AG08396 (cell line): ENCODE results near the gene PTX4.

ENCODE experiments used
- DNase-seq: peaks from one replicate; pipeline ENCODE4 v3.0.0; 2012; ENCODE audit warnings: low spot score, mixed read lengths

PTX4 gene

DNA sequence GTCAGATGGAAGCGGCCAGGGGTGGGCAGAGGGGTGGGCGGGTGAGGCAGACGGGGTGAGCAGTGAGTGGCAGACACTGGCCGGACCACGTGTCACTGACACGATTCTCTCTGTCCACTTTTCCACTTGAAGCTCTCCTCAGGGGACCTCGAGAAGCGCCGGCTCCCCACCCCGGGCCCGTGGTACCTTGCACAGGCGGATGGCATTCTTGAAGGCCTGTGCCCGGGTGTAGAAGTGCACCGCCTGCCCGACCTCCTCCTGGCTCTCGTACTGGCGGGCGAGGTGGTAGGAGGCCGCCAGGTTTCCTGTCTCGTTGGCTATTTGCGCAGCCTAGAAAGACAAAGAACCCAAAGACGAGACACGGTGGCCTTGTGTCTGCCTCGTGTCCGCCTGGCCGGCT lies 35.6 kb upstream of the PTX4 start:
- no peak for DNase-seq

DNA sequence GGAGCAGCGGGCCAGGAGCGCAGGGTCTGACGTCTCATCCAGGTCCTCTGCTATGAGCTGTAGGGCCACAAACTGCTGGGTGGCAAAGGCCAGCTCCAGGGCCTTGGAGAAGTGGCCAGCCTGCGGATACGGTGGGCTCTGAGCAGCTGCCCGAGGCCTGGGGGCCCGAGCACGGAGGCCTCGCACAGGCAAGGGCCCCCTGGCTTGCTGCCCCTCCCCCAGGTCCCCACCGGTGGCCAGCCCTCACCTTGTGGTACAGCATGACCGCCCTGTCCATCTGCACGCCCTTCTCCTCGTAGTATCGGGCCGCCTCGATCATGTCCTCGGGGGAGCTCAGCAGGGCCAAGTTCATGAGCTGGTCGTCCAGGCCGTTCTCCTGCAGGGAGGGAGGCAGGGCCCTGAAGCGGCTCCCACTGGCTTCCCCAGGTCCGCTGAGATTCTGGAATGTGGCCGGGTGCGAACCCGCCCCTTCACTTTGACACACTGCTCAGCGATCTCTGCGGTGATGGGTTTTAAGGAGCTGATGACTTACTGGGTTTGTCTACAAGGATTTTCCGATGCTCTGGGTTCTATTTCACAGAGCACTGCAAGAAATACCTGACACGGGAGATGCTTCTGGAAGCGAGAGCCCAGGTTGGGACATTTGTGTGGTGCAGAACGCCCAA lies 35.0 kb upstream of the PTX4 start:
- DNase-seq: no peak

DNA sequence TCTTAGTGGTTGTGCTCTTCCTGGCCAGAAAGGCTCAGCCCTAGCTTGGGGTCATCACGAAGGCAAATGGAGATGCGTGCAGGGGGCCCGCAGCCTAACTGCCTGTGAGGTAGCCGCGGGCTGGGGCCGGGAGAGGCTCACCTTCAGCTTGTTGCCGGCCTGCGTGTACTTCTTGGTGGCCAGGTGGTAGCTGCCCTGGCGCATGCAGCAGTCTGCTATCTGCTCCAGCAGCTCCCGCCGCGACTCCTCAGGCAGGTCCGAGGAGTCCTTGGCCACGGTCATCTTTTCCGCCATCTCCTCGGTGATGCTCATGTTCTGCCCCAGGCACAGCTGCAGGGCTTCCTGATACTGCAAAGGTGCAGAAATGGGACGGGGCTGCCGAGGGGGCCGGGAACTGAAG lies 31.7 kb upstream of the PTX4 start:
- no peak for DNase-seq

DNA sequence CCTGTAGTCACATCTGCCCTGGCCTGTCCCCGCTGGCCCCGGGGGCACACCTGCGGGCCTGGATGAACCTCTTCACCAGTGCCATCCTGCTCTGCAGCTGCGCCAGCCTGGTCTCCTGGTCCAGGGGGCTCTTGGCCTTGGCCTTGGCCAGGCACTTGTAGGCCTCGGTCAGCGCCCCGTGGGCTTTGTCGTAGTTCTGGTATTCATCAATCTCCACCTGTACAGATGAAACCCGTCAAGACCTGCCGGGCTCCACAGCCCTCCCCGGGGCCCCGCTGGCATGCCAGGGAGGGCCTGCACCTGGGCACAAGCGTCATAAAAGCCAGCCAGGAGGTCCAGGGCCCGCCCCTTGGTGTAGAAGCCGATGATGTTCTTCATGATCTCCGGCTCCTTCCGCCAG lies 31.1 kb upstream of the PTX4 start:
- DNase-seq: no peak

DNA sequence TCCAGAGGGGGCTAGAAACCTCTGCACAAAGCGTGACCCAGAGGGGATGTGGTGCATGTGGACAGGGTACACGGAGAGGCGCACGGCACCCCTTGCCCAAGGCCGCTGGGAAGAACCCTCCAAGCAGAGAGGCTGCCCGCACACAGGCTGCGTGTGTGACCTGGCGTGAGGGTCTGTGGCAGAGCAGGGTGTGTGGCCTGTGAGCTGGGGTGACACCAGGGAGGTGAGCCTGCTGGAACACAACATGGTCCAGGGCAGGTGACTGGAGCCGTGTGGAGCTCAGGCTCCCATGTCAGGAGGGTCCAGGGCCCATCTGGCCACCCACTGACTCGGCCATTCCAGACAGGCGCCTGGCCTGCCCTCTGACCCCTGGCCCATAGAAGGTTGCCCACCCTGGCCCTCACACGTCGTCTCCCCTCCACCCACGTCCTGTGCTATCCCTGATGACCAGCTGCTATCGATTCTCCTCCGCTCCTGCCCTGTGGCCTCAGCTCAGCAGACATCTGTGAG lies 29.9 kb upstream of the PTX4 start:
- no peak for DNase-seq

DNA sequence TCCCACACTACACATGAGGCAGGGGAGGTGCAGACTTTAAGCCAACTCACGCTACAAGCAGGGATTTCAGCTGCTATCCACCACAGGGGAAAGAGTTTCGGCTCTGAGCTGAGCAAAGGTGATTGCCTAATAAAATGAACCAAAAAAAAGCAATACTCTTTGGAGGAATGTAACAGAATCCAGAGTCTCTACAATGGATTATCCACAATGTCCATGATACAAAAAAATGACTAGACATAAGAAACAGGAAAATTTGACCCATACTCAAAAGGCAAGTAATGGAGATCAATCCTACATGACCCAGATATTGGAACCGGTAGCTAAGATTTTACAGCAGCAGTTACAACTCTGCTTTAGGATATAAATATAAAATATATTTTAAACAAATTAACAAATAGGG lies 25.8 kb upstream of the PTX4 start:
- DNase-seq: no peak

DNA sequence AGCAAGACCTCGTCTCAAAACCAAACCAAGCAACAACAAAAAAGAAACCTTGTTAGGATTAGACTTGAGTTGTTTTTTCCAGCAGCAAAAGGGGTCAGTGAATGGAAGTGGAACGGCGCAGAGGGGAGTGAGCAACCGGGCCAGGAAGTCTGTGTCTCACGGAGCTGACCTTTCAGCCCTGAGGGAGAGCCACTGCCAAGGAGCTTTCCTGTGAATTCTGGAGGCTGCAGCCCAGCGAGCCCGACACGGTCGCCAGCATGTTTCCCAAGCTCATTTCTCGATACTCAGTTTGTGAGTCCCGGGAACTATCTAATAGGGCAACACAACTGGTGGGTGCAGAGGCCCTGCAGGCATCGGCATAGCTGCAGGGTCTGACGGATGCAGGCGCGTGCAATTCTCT lies 24.0 kb upstream of the PTX4 start:
- no peak for DNase-seq

DNA sequence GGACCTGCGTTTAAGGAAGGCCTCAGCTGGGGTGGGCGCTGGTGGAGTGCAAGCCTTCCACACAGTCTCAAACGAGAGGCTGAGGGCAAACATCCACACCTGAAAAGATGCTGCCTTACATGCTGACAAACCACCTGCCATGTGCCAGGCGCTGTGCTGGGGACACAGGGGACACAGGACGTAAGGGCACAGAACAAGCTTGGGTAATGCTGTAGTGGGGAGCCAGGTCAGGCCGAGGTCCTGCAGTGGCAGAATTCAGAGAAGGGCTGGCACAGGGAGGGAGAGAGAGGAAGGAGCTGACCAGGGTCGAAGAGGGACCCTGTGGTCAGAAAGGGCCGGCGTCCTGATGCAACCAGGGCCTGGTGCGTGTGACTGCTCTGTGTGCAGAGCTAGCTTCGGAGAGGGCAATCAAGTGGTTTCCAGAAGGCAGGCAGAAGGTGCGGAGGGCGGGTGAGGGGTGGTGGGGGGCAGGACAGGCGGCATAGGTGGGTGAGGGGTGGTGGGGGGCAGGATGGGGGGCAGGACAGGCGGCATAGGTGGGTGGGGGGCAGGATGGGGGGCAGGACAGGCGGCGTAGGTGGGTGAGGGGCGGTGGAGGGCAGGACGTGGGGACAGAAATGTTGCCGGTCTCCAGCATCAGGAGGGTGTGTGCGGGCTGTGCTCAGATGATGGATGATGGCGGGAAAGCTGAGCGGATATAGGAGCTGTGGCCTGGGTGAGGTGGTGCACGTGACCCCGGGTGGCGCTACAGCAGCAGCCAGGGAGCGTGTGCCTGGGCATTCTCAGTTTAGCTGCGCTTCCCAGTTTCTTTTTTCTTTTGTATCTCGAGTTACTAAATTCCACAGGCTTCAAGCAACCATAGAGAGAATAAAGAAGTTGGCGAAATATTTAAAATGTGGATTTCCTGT lies 23.2 kb upstream of the PTX4 start:
- DNase-seq: no peak

DNA sequence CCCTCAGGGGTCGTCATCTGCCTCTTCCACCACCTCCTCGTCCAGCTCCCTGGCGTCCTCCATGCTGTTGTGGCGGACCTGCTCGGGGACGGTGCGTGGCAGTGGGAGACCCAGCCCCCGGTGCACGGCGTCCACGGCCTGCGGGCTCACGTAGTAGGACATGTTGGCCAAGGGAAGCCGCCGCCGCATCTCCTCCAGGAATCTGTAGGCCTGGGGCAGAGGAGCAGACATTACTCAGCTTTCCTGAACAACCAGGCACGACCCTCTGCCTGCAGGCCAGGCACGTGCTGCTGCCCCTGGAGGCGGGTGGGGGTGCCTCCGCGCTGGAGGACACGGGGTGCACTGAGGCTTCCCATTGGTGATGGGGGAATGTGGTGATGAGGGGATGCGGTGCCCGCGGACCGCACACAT lies 22.2 kb upstream of the PTX4 start:
- no peak for DNase-seq

DNA sequence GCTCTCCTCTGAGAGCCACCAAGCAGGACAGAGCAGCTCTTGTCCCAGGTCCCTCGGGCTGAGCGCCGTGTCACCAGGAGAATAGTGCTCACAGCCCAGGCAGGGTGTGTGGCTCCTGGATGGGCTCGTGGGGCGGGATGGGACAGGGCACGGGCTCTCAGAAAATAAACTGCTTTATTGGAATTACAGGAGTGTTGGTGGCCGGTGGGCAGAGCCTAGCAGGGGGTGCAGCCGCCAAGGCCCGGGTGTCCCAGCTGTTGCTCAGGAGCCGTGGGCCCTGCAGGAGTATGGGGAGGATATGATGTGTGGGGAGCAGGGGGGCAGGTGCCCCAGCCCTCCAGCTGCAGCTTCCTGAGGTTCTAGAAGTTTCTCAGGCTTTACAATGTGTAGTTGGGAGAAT lies 21.5 kb upstream of the PTX4 start:
- DNase-seq: no peak

DNA sequence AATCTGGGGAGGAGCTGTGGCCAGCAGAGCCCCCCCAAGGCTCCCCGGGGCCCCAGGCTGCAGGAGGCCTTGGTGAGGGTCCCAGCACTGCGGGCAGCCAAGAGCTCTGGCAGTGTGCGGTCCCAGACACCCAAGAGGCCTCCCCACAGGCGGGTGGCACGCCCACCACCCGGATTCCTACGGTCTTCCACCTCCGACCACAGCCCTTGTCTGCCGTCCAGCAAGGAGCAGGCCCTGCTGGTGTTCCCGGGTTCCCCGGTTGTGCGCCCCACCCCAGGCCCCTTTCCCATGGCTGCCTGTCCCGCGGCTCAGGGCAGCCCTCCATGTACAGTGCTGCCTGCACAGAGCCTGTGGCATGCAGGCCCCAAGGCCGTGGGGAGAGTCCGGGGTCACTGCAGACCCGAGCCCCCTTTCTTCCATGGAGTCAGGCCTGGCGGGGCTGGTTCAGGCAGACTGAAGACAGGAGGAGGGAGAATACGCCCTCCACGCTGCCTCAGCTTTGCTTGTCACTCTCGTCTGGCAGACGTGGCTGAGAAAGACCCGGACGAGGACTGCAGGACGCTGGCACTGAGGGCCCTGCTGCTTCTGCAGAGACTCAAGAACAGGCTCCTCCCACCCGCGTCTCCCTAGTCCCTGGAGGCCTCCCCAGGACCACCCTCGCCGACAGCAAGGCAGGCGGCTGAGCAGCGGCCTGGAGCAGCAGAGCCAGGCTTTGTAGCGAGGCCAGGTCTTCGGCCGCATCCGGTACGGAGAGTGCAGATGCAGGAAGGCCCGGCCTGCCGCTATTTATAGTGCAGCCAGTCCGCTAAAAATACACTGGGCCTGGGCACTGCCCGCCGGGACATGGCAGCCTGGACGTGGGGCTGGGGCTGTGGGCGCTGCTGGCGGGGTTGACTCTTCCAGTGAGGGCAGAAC lies 20.8 kb upstream of the PTX4 start:
- DNase-seq: no peak

DNA sequence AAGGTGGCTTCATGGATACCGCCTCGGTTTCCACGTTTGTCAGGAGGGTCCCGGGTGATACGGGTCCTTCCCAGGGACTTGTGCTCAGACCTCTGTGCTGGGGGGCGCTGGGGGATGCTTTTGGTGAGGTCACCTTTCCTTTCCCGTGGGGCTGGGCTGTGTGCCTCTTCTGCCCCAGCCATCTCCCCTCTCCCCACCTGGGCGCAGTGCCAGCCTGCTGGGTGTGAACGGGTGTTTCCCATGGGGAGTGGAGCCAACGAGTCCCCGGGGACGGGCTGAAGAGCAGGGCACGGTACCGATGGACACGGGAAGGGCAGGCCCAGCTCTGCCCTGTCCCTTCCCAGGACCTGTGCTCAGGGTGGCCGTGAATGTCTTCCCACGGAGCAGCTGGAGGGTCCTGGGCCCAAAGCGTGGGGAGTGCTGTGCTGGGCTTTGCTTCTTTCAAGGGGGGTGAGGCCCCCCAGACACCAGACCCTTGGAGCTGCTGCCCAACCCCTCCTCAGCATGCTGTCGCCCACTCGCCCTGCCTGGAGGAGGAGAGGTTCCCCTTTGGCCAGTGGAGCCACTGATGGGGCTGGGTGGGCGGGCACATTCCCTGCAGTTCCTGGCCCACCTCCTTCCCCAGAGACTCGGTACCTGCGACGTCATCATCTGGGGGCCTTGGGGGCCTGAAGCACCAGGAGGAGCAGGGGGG lies 19.9 kb upstream of the PTX4 start:
- no peak for DNase-seq

DNA sequence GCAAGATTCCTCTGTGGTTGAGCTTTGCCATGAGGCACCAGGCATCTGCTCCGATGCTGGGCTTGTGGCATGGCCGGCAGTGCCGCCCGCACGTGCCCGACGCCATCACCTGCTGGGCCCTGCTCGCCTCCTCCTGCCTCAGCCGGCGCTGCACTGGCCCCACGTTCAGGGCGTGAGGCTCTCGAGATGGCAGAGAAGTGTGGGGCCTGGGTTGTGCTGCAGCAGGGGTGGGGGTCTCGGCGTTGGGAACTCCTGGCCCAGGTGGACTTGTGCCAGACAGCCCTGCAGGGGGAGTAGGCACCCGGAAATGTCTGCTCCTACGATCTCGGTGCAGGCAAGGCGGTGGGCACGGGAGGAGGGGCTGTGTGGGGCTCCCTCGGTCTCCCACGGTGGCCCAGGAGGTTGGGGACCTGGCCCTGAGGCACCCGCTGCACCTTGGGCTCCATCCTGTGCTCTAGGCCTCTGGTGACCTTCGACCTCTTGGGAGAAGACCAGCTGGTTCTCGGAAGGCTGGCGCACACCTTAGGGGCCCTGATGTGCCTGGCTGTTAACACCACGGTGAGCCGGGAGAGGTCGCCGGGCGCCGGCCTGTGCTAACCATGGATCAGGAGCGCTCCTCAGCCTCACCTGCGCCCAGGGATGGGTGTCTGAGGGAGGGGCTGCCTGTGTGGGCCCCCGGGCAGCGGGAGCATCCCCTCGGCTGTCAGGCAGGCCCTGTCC lies 17.9 kb upstream of the PTX4 start:
- no peak for DNase-seq

DNA sequence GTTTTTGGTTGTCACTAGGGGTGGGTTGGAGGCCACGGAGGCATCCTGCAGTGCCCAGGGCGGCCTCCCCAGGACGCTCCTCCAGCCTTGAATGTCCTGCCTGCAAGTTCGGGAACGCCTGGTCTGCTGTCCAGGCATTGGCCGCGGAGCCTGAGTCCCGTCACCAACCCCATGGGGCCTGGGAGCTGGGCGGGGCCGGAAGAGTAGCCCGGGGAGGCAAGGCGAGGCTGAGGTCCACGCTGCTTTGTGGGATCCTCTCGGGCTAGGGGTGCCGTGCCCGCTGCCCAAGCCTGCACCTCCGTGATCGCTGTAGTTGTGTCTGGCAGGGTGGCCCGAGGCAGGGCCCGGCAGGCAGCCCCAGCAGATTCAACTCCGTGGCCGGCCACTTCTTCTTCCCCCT lies 17.2 kb upstream of the PTX4 start:
- DNase-seq: no peak

DNA sequence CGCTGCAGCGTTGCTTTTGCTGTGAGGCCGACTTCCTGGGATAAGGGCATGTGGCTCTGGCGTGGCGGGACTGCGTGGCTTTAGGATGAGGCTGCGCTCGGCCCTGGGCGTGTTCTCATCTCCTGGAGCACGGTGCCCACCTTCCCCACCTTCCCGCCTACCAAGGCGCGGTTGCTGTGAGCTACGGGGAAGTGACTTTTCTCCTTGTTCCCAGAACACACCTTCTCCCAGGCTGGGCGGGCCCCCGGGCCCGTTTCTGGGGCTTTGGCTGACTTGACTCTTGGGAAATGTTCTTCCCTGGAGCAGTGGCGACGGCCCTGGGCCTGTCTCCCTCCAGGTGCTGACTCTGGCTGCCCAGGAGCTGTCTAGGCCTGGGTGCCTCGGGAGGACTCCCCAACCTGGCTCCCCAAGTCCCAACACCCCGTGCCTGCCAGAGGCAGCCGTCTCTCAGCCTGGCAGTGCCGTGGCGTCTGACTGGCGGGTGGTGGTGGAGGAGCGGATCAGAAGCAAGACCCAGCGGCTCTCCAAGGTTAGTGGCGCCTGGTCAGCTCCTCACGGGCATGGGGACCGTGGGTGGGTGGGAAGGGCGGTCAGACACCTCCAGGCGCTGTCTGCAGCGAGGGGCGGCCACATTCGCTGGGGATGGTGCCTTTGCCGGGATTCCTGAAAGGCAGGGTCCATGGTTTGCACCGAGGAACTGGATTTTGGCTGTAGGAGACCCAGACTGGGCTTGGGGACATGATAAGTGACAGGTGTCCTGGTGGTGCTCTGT lies 16.5 kb upstream of the PTX4 start:
- DNase-seq: no peak

DNA sequence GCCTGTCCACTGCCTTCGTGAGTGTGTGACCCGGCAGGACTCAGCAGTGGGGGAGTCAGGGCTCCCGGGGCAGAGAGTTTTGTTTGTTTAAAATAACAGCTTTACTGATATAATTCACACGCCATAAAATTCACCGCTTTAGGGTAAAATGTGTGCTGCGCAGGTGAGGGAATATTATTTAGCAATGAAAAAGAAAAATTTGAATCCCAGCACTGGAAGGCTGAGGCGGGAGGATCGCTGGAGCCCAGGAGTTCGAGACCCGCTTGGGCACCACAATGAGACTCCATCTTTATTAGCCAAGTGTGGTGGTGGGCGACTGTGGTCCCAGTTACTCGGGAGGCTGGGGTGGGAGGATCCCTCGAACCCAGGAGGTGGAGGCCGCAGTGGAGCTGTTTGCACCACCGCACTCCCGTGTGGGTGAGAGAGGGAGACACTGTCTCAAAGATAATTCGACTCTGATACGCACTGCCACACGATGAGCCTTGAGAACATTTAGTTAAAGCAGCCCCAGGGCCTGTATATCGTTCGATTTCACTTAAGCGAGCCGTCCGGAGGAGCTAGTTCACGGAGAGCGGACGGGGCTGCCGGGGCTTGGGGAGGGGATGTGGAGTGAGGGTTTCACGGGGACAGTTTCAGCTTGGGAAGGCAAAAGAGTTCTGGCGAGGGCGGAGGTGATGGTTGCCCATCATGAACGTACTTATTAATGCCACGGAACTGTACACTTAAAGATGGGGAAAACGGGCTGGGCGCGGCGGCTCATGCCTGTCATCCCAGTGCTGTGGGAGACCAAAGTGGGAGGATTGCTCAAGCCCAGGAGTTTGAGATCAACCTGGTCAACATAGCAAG lies 14.6 kb upstream of the PTX4 start:
- DNase-seq: no peak

DNA sequence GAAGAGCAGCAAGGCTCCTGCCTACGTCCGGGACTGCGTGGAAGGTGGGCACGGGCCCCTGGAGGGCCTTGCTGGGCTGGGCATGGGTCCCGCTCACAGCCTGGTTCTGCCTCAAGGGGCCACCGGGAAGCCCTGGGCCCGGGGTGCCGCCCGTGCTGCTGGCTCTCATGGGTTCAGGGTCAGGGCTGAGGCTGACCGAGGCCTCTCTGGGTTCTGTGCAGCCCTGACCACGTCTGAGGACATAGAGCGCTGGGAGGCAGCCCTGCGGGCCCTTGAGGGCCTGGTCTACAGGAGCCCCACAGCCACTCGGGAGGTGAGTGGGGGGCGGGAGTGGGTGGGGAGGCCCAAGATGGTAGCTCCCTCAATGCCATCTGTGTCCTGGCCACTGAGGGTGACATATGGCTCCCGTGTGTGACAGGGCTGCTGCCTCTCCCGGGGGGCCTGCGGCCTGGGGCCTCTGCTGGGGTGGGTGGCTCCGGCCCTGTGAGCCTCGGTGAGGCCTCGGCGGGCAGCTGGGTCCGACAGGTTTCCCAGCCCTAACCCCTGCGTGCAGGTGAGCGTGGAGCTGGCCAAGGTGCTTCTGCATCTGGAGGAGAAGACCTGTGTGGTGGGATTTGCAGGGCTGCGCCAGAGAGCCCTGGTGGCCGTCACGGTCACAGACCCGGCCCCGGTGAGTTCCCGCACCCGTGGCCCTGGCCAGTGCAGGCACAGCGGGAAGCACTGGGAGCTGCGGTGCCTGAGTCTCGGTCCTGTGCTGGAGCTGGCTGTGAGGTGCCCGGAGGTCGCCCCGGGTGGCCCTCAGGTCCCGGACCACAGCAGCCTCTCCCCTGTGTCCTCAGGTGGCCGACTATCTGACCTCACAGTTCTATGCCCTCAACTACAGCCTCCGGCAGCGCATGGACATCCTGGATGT lies 13.6 kb upstream of the PTX4 start:
- no peak for DNase-seq

DNA sequence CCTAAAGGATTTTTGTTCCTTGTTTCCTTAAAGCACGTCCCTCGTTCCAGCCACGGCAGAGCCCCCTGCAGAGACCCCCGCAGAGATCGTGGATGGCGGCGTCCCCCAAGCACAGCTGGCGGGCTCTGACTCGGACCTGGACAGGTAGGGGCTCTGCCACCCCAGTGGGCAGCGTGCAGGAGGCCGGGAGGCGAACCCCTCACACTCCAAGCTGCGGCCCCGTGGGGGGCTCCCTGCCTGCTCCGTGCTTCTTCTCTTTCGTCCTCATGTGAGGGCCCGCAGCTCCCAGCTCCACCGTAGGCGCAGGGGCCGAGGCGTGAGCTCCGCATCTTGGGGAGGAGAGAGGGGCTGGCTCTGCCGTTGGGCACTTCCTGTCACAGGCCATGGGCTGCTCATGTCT lies 12.9 kb upstream of the PTX4 start:
- no peak for DNase-seq
